CD4-positive, CD25-positive, alpha-beta regulatory T cell (primary cell): Measurements from ENCODE around the gene ADGRB2. TPM values are rescaled to one million over a fixed set of nuclear protein-coding genes. Genes with fewer than 3 reads are reported as not detected.
A peak's percentile ranks its signal among the peaks of the same experiment; 100 is the strongest.

Experiments used
- ATAC-seq, 2 donors: fragments of 150-1000 bp; cut with Tn5 transposase; one replicate each; pipeline ENCODE4 v1.10.0; 2021; ENCODE audit warnings: low read depth in 2 of 2, moderate number of reproducible peaks in 2 of 2, moderate library complexity in 1 of 2
- DNase-seq, 3 donors: peaks; one replicate each; pipeline versions ENCODE4 v3.0.0 to v3.0.0-alpha.2; 2012 to 2022; ENCODE audit warnings: mixed read lengths in 1 of 3
- H3K27ac ChIP-seq: one replicate; pipeline ENCODE4 v1.7.0; 2013; ENCODE audit warnings: mild to moderate bottlenecking, low read length; ENCODE audit not compliant: insufficient read depth, poor library complexity, severe bottlenecking
- H3K27me3 ChIP-seq: one replicate; pipeline ENCODE4 v1.7.0; 2013; ENCODE audit warnings: low read length; ENCODE audit not compliant: control insufficient read depth, insufficient read depth
- H3K36me3 ChIP-seq: one replicate; pipeline ENCODE4 v1.7.0; 2013; ENCODE audit warnings: mild to moderate bottlenecking, low read length, moderate library complexity; ENCODE audit not compliant: control insufficient read depth, insufficient read depth
- H3K4me1 ChIP-seq: 2 replicates; pipeline ENCODE4 v1.7.0; 2013; ENCODE audit warnings: mild to moderate bottlenecking, low read length; ENCODE audit not compliant: insufficient read depth, control insufficient read depth, poor library complexity, severe bottlenecking
- H3K4me3 ChIP-seq: one replicate; pipeline ENCODE4 v1.7.0; 2013; ENCODE audit warnings: low read depth, mild to moderate bottlenecking, low read length, moderate library complexity
- H3K9me3 ChIP-seq, 2 experiments: 1 replicate in 1 of 2; 2 replicates in 1 of 2; pipeline ENCODE4 v1.7.0; 2013; ENCODE audit warnings: low read length in 2 of 2, mild to moderate bottlenecking in 1 of 2, moderate library complexity in 1 of 2; ENCODE audit not compliant: control insufficient read depth in 2 of 2
- H3K27ac Mint-ChIP-seq, 3 donors: one replicate each; pipeline ENCODE4 v1.8.0; 2020 to 2022; ENCODE audit warnings: mild to moderate bottlenecking in 3 of 3, mixed read lengths in 3 of 3, moderate library complexity in 2 of 3
- H3K27me3 Mint-ChIP-seq: one replicate; pipeline ENCODE4 v1.8.0; 2022; ENCODE audit warnings: mild to moderate bottlenecking, mixed read lengths
- H3K36me3 Mint-ChIP-seq: one replicate; pipeline ENCODE4 v1.8.0; 2020; ENCODE audit warnings: mixed read lengths
- H3K4me1 Mint-ChIP-seq, 4 donors: one replicate each; pipeline ENCODE4 v1.8.0; 2020 to 2022; ENCODE audit warnings: mixed read lengths in 4 of 4, mild to moderate bottlenecking in 1 of 4
- H3K4me3 Mint-ChIP-seq, 4 donors: one replicate each; pipeline ENCODE4 v1.8.0; 2020 to 2022; ENCODE audit warnings: mild to moderate bottlenecking in 4 of 4, mixed read lengths in 4 of 4, moderate library complexity in 3 of 4
- H3K9me3 Mint-ChIP-seq, 7 donors: one replicate each; pipeline ENCODE4 v1.8.0; 2020 to 2022; ENCODE audit warnings: mixed read lengths in 7 of 7, mild to moderate bottlenecking in 3 of 7, moderate library complexity in 2 of 7
- polyA plus RNA-seq, 4 donors: library from polyadenylated mRNA; unstranded; fragments of 300-500 nt; fragmentation: Illumina TruSeq; gene quantifications; one replicate each; pipeline ENCODE4 v1.2.3, GENCODE V29; 2021
- total RNA-seq: library from RNA; stranded (reverse); gene quantifications from one replicate; pipeline ENCODE4 v1.2.3, GENCODE V29; 2022

Gene ADGRB2
- total and polyA plus RNA-seq, 5 donors from 2014 or later = 0.19 to 1.9 (median 0.42) TPM

DNA sequence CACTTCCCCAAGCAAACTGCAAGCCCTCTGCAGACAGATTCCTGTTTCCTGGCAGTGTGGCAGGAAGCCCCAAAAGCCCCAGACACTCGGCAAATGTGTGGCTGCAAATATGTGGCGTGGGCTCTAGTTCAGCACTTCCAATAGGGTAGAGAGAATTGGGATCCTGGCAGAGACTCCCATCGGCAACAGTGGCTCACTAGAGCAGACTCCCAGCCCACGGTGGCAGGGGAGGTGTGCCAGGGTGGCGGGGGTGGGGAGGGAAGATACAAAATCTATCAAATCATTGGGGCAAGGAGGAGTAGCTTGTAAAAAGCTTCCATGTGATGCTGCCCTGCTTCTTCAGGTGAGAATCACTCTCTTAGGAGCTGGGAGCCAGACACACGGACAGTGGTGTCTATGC, 86.2 kb downstream of the ADGRB2 start:
- H3K4me3 ChIP-seq = no peak overlapping the region
- no peak overlapping the region for H3K27ac ChIP-seq
- DNase-seq (no peak), ATAC-seq (no peak)
- no peaks in the 10 kb centered on the region for H3K4me1 Mint-ChIP-seq
- peaks cover 14% of the 10 kb centered on the region for H3K27me3 Mint-ChIP-seq
- no peak overlapping the region for H3K27ac Mint-ChIP-seq
- no peaks in the 10 kb centered on the region for H3K27me3 ChIP-seq
- no peaks in the 10 kb centered on the region for H3K9me3 Mint-ChIP-seq
- H3K36me3 ChIP-seq = no peaks in the 10 kb centered on the region
- no peak overlapping the region for H3K4me3 Mint-ChIP-seq
- H3K4me1 ChIP-seq = no peaks in the 10 kb centered on the region
- H3K36me3 Mint-ChIP-seq = no peaks in the 10 kb centered on the region
- H3K9me3 ChIP-seq = no peaks in the 10 kb centered on the region

GRCh38 chr1:31677401-31677800, 86.7 kb downstream of the ADGRB2 start:
- peaks cover 14% of the 10 kb centered on the region for H3K27me3 Mint-ChIP-seq
- no peak for ATAC-seq
- no peak overlapping the region for H3K4me3 Mint-ChIP-seq

More at GRCh38 chr1:31677401-31677800, 86.7 kb downstream of the ADGRB2 start:
- H3K4me1 Mint-ChIP-seq = no peaks in the 10 kb centered on the region
- Histone ChIP-seq H3K36me3 (no peaks in the 10 kb centered on the region), H3K4me3 (no peak overlapping the region), H3K27ac (no peak overlapping the region), H3K9me3 (no peaks in the 10 kb centered on the region), H3K27me3 (no peaks in the 10 kb centered on the region), H3K4me1 (no peaks in the 10 kb centered on the region)
- H3K36me3 Mint-ChIP-seq = no peaks in the 10 kb centered on the region
- H3K27ac Mint-ChIP-seq = peak overlapping the region in 1 of 3 donors; percentile 28
- no peak for DNase-seq
- no peaks in the 10 kb centered on the region for H3K9me3 Mint-ChIP-seq

Other genes with a start within 250 kb of the ADGRB2 start
- gene TINAGL1, start 187.8 kb downstream of the ADGRB2 start, total RNA-seq = not detected
- not detected for gene TINAGL1, start 187.8 kb downstream of the ADGRB2 start, polyA plus RNA-seq
- not detected for gene HCRTR1, start 146.7 kb downstream of the ADGRB2 start, total RNA-seq
- gene HCRTR1, start 146.7 kb downstream of the ADGRB2 start, polyA plus RNA-seq = not detected
- 58.8 TPM for gene PEF1, start 119.5 kb downstream of the ADGRB2 start, total RNA-seq
- gene PEF1, start 119.5 kb downstream of the ADGRB2 start, polyA plus RNA-seq = 100 to 1,000 TPM in 2 of 4 donors, 10 to 100 TPM in 2; 94.2 to 108 (median 101) TPM
- gene COL16A1, start 60.3 kb downstream of the ADGRB2 start, total RNA-seq = not detected
- gene COL16A1, start 60.3 kb downstream of the ADGRB2 start, polyA plus RNA-seq = not detected
- gene SPOCD1, start 51.7 kb upstream of the ADGRB2 start, total RNA-seq = 1.1 TPM
- not detected for gene SPOCD1, start 51.7 kb upstream of the ADGRB2 start, polyA plus RNA-seq
- gene PTP4A2, start 174.0 kb upstream of the ADGRB2 start, total RNA-seq = 364 TPM
- 100 to 1,000 TPM; 288 to 597 (median 387) TPM for gene PTP4A2, start 174.0 kb upstream of the ADGRB2 start, polyA plus RNA-seq
- 100 TPM for gene KHDRBS1, start 249.5 kb upstream of the ADGRB2 start, total RNA-seq
- gene KHDRBS1, start 249.5 kb upstream of the ADGRB2 start, polyA plus RNA-seq = 100 to 1,000 TPM in 1 of 4 donors, 10 to 100 TPM in 3; 97.1 to 117 (median 99.4) TPM